ENCODE measurements around the gene ERP44.
"Not testable (repeated sequence)": the region's sequence is repeated elsewhere in the genome, so short reads cannot be mapped to it uniquely, and the experiment has no call there.

Gene ERP44

DNA sequence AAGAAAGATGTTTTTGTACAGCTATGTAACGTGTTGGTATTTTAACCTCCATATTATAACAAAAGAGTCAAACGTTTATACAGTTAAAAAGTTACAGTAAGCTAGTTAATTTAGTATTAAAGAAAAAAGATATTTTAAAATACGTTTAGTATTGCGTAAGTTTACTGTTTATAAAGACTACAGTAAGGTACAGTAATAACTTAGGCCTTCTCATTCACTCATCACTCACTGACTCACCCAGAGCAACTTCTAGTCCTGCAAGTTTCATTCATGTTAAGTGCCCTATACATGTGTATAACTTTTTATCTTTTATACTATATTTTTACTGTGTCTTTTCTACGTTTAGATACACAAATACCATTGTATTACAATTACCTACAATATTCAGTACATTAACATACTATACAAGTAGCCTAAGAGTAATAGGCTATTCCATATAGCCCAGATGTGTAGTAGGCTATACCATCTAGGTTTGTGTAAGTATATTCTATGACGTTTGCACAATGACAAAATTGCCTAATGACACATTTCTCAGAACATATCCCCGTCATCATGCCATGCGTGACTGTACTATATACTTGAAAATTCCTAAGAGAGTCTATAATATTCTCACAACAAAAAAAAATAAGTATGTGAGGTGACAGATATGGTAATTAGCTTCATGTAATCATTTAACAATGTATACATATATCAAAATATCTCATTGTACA, 33.8 kb downstream of the ERP44 start:
- no peak for DNase-seq

DNA sequence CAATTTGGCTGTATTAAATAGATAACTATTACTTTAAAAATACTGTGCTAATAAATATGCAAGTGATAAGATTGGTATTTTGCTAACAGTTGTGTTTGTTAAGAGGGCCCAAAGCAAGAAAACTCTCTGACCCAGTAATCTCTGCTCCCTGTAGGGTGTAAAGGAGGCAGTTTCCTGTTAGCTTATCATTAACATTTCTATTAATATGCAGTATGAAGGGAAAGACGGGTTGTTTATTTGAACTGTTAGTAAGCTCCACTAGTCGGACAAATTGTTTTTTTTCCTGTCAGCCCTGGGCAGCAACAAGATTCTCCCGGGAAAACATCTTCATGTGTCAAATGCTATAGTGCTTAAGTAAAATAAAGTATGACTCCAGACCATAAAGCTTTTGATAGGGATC, 35.6 kb downstream of the ERP44 start:
- DNase-seq, result no peak

- DNase-seq, result not testable (repeated sequence)
Measured at GRCh38 chr9:100062683-100063082, 36.1 kb downstream of the ERP44 start.

DNA sequence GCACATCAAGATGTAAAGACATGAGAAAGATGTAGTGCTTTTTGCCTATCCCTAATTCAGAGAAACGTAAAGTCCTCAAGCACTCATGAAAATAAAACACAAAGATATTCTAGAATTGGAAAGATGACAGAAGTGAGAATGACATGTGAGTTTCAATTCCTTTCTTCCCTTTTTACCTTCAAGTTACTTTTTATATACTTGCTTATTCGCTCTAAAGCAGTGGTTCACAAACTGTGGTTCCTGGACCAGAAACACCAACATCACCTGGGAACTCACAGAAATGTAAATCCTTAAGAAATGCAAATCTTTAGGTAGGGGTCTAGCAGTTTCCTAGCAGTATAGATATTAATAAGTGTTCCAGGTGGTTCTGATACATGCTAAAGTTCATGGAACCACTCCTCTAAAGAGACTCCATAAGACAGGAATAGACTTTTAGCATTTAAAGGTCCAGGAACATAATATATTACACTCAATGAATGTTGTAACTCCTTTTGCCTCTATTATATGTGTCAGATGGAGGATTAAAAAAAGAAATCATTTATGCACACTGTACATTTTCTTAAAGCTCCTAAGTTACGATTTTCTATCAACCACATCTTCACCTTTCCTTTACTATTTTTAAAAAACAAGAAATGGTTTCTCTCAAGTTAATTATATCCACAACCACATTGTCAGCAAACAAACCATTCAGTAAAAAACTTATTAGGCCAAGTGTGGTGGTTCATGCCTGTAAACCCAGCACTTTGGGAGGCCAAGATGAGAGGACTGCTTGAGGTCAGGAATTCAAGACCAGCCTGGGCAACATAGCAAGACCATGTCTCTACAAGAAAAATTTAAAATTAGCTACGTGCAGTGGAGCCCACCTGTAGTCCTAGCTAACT, 39.9 kb downstream of the ERP44 start:
- no peak for DNase-seq

- no peak for DNase-seq
Measured at GRCh38 chr9:100057624-100058023, 41.2 kb downstream of the ERP44 start.

GRCh38 chr9:100056561-100056960, 42.2 kb downstream of the ERP44 start:
- no peak for DNase-seq

DNA sequence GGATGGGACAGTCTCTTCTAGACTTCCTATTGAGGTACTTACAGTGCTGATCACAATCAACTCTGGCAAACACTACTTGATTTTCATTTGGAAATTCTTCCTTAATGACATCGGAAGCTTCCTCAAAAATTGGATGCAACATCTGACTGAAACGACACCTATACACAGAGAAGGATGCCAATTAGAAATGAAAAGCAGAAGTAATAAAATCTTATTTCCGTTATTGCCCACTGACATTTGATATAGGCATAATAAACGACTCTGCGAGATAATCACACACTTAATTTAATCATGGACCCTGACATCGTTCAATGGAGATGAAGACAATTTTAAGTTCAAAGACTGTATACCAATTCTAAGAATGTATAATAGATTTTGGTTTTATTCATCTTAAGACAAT, 46.4 kb downstream of the ERP44 start:
- DNase-seq, result no peak

DNA sequence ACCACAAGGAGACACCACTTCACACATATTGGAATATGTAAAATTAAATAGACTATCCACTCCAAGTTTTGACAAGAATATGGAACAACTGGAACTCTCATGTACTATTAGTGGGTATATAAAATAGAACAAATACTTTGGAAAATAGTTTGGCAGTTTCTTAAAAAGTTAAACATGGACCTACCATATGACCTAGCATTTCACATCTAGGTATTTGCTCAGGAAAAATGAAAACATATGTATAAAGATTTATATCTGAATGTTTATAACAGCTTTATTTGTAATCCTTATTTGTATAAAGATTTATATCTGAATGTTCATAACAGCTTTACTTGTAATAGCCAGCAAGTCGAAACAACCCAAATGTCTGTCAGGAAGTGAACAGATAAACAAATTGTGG, 49.2 kb downstream of the ERP44 start:
- no peak for DNase-seq

- DNase-seq, result no peak
Measured at GRCh38 chr9:100038472-100038871, 60.3 kb downstream of the ERP44 start.

- no peak for DNase-seq
Measured at GRCh38 chr9:100033877-100034551, 64.8 kb downstream of the ERP44 start.

GRCh38 chr9:100030548-100030947, 68.3 kb downstream of the ERP44 start:
- no peak for DNase-seq

GRCh38 chr9:100029251-100029650, 69.5 kb downstream of the ERP44 start:
- DNase-seq, result no peak

DNA sequence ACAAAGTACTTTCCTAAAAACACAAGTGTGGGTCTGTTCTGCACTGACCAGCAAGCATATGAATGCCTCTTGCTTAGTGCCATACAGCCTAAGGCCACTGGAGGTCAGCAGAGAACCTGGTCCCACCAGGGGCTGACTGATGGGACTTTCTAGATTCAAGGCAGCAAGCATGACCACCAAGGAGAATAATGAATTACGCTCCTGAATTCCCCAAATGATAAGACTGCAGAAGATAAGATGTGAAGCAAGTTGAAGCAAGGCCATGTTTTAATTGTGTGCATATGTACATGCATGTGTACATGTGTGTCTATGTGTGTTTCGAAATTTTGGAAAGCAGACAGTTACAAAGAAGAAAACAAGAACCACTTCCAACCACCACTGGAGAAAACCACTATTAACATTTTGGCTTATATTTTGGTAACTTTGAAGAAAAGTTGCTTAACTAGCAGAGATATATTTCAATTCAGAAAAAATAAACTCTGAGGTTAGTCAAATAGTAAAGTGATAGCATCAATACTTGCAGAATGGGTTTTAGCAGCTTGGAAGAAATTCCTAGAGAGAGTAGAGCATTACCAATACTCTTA, 70.5 kb downstream of the ERP44 start:
- DNase-seq, result peak; percentile 71

- no peak for DNase-seq
Measured at GRCh38 chr9:100027543-100027942, 71.3 kb downstream of the ERP44 start.

DNA sequence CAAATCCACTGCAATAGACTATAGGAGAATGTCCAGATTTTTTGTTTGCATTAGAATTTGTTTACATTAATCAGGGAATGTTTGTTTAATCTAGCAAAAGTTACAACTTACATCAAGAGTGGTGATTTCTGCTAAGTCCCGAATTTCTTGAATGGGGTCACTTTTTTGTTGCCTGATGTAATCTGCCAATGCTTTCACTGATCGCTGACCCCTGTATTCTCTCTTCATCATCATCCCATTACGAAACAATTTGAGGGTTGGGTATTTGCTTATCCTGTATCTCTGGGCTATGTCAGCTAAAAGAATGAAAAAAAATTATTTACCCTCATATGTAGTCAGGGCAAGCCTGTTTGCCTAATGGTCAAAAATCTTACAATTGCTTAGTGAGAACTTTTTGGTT, 76.9 kb downstream of the ERP44 start:
- DNase-seq, result no peak

- no peak for DNase-seq
Measured at GRCh38 chr9:100020121-100020795, 78.5 kb downstream of the ERP44 start.

GRCh38 chr9:100019541-100019940, 79.3 kb downstream of the ERP44 start:
- DNase-seq, result no peak

- no peak for DNase-seq
Measured at GRCh38 chr9:100014846-100015245, 84.0 kb downstream of the ERP44 start.

DNA sequence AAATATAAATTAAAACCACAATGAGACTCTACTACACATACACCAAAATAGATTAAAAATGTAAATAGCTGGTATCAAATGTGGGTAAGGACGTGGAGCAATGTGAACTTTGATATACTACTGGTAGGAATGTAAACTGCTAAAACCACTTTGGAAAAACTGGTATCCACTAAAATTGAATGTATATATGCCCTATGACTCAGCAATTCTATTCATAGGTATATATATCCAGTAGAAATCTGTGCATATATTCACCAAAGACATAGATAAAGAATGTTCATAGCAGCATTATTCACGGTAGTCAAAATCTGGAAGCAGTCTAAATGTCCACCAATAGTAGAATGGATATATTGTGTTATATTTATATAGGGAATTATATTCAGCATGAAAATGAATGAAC, 85.2 kb downstream of the ERP44 start:
- DNase-seq, result no peak

DNA sequence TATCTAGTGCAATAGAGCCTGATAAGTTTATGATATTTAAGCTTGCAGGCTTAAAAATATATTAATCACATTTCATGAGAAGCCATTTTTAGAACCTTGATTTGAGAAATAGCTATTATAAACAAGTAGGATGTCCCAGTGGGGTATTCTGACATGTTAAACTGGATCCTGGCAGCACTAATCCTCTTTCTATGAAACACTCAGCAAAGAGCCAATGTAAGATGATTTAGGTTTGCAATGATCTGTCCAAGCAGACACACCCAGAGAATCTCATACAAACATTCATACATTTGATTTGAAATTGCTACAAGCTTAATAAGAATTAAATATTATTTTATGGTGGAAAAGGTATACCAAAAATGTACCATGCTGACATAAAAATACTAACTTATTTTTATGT, 86.5 kb downstream of the ERP44 start:
- no peak for DNase-seq

DNA sequence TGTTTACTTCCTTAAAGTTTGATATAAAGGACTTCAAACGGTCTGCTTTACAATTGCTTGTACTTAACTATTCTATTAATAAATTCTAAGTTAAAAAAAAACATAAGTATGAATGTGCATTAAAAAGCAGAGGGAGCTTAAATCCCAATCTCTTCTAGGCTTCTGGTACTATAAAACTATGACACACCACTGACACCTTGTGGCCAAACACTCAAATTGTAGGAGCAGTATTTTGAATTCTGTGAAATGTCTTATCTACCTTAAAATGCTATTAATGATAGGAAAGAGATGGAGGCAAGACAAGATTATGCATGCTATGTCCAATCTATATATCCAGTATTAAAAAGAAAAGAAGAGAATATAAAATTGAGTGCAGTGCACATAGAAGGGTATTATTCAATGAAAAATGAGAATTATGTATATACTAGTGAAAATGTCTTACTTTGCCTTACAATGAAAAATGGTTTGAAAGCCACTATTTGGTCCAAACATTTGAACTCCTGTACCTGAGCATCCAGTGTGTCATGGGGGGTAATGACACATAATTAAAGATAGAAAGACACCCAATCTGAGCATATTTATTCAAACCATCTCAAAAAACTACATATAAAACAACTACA, 87.6 kb downstream of the ERP44 start:
- peak; percentile 50 to 67 for DNase-seq

DNA sequence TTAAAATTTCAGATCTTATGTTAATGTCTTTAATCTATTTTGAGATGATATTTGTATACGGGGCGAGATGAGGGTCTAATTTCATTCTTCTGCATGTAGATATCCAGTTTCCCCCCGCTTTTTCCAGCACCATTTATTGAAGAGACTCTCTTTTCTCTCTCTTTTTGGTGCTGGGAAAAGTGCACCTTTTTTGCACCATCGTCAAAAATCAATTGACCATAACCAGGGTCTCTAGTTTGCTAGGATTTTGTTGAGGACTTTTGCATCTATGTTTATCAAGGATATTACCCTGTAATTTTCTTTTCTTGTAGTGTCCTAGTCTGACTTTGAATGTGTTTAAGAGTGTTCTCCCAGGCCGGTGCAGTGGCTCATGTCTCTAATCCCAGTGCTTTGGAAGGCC, 99.0 kb downstream of the ERP44 start:
- no peak for DNase-seq

All from CD4-positive, alpha-beta T cell treated with Interleukin-4 for 1 hour (primary cell).